ENCODE data around the gene PPP1R1A.

GRCh38 chr12:54558759-54559158 is 29.7 kb downstream of the PPP1R1A start:
- no peak for TF ChIP-seq CTCF (IDR thresholded peaks at IDR 0.05)
- no peak for TF ChIP-seq POLR2A (IDR thresholded peaks at IDR 0.05)
